ENCODE results near the gene BEST2.

GRCh38 chr19:12749938-12750521 lies 1.6 kb upstream of the BEST2 start:
- TF ChIP-seq EZH2 (IDR thresholded peaks at IDR 0.05; ENCODE audit: borderline replicate concordance, low read length) (no peak), CTCF (IDR thresholded peaks at IDR 0.05; ENCODE audit: low read length) (no peak)

Data from OCI-LY1 (cell line).